Keratinocyte (primary cell): ENCODE measurements around the gene BET1. TPM values are rescaled to one million over a fixed set of nuclear protein-coding genes. Genes with fewer than 3 reads are reported as not detected.

Source experiments
- DNase-seq: peaks from one replicate; pipeline ENCODE4 v3.0.0-alpha.2; 2011; ENCODE audit warnings: low read depth, missing footprints, low spot score
- FAIRE-seq: peaks from 2 replicates; lab custom pipeline; 2011; peaks lifted over from hg19 to GRCh38; lab: Jason Lieb, UNC
- H2AFZ ChIP-seq: 2 replicates; pipeline ENCODE4 v1.6.0; 2012; ENCODE audit warnings: low read length, control low read depth, inconsistent platforms; ENCODE audit not compliant: control insufficient read depth
- H3K27ac ChIP-seq: 2 replicates; pipeline ENCODE4 v1.5.1; 2011; ENCODE audit warnings: low read length; ENCODE audit not compliant: control insufficient read depth, insufficient read depth
- H3K27me3 ChIP-seq: 3 replicates; pipeline ENCODE4 v1.6.0; 2011; ENCODE audit warnings: low read length; ENCODE audit not compliant: control insufficient read depth, insufficient read depth; ENCODE audit errors: extremely low read depth
- H3K36me3 ChIP-seq, 2 experiments: 2 replicates in 1 of 2; 3 replicates in 1 of 2; pipeline ENCODE4 v1.5.1; 2011; ENCODE audit warnings: low read length in 2 of 2, mild to moderate bottlenecking in 1 of 2; ENCODE audit not compliant: control insufficient read depth in 2 of 2, insufficient read depth in 2 of 2; ENCODE audit errors: extremely low read depth in 1 of 2
- H3K4me1 ChIP-seq: 3 replicates; pipeline ENCODE4 v1.5.1; 2011; ENCODE audit warnings: low read length; ENCODE audit not compliant: control insufficient read depth, insufficient read depth; ENCODE audit errors: extremely low read depth
- H3K4me2 ChIP-seq: 3 replicates; pipeline ENCODE4 v1.6.0; 2011; ENCODE audit warnings: low read depth, low read length; ENCODE audit not compliant: control insufficient read depth, insufficient read depth; ENCODE audit errors: extremely low read depth
- H3K4me3 ChIP-seq, 3 experiments: fragments of 200-600 bp in 1 of 3; sonication (generic) in 1 of 3; 2 replicates in 2 of 3; 3 replicates in 1 of 3; pipeline ENCODE4 v1.5.1; 2011 to 2016; ENCODE audit warnings: low read length in 3 of 3, mild to moderate bottlenecking in 3 of 3, control low read depth in 2 of 3, inconsistent platforms in 1 of 3, low read depth in 1 of 3, mixed read lengths in 1 of 3, mixed run types in 1 of 3, moderate library complexity in 1 of 3; ENCODE audit not compliant: control insufficient read depth in 2 of 3, insufficient read depth in 2 of 3; ENCODE audit errors: extremely low read depth in 1 of 3
- H3K79me2 ChIP-seq: 2 replicates; pipeline ENCODE4 v1.6.0; 2012; ENCODE audit warnings: low read length; ENCODE audit not compliant: control insufficient read depth, insufficient read depth
- H3K9ac ChIP-seq: 3 replicates; pipeline ENCODE4 v1.6.0; 2011; ENCODE audit warnings: low read length; ENCODE audit not compliant: control insufficient read depth, insufficient read depth; ENCODE audit errors: extremely low read depth
- H3K9me1 ChIP-seq: 3 replicates; pipeline ENCODE4 v1.6.0; 2011; ENCODE audit warnings: low read length; ENCODE audit not compliant: control insufficient read depth, insufficient read depth; ENCODE audit errors: extremely low read depth
- H3K9me3 ChIP-seq: 2 replicates; pipeline ENCODE4 v1.5.1; 2012; ENCODE audit warnings: low read depth, low read length; ENCODE audit not compliant: control insufficient read depth
- H4K20me1 ChIP-seq: 3 replicates; pipeline ENCODE4 v1.6.0; 2011; ENCODE audit warnings: low read length; ENCODE audit not compliant: control insufficient read depth, insufficient read depth; ENCODE audit errors: extremely low read depth
- EZH2 ChIP-seq: IDR thresholded peaks from one replicate; pipeline ENCODE4 v1.6.1; 2012; ENCODE audit warnings: inconsistent platforms, mild to moderate bottlenecking, low read length, moderate library complexity
- dilution Hi-C: fragments of 300-500 bp; cut with MboI; formaldehyde crosslinking; loops from one replicate; pipeline ENCODE4 v1.7.0; 2020; ENCODE audit warnings: low sequenced_read_pairs; ENCODE audit not compliant: extremely low pct_ligation_motif_present
- polyA plus RNA-seq, 5 experiments: library from polyadenylated mRNA; depleted of rRNA in 3 of 5; stranded (reverse) in 3 of 5; stranded (forward) in 1 of 5; unstranded in 1 of 5; fragments of >200 nt; gene quantifications; 1 replicate in 1 of 5; 2 replicates in 3 of 5; 3 replicates in 1 of 5; pipeline versions ENCODE4 v1.2.1 to v1.2.3, GENCODE V29; 2011 to 2012; ENCODE audit warnings: missing spikeins in 2 of 5, low read depth in 1 of 5, low replicate concordance in 1 of 5
- TF ChIP-seq, protein P1 (sequence below), 3 experiments: IDR thresholded peaks in 1 of 3; conservative IDR thresholded peaks in 1 of 3; optimal IDR thresholded peaks in 1 of 3; 2 replicates in 2 of 3; 3 replicates in 1 of 3; pipeline versions ENCODE3 to v1.5.1; 2011; ENCODE audit warnings: low read length in 3 of 3, mild to moderate bottlenecking in 3 of 3, moderate library complexity in 2 of 3, control low read depth in 1 of 3, inconsistent platforms in 1 of 3; ENCODE audit not compliant: insufficient read depth in 2 of 3; ENCODE audit errors: extremely low read depth in 1 of 3

Gene BET1
- polyA plus RNA-seq, 1 donor (not counting 4 experiments of a cell fraction or from before 2014, with no cell fraction given) = 38.1 TPM

GRCh38 chr7:93944673-93945072 lies 59.5 kb downstream of the BET1 start:
- no peak overlapping the region for H3K27ac ChIP-seq

GRCh38 chr7:93943816-93944540 lies 60.2 kb downstream of the BET1 start:
- TF ChIP-seq, protein P1, sequence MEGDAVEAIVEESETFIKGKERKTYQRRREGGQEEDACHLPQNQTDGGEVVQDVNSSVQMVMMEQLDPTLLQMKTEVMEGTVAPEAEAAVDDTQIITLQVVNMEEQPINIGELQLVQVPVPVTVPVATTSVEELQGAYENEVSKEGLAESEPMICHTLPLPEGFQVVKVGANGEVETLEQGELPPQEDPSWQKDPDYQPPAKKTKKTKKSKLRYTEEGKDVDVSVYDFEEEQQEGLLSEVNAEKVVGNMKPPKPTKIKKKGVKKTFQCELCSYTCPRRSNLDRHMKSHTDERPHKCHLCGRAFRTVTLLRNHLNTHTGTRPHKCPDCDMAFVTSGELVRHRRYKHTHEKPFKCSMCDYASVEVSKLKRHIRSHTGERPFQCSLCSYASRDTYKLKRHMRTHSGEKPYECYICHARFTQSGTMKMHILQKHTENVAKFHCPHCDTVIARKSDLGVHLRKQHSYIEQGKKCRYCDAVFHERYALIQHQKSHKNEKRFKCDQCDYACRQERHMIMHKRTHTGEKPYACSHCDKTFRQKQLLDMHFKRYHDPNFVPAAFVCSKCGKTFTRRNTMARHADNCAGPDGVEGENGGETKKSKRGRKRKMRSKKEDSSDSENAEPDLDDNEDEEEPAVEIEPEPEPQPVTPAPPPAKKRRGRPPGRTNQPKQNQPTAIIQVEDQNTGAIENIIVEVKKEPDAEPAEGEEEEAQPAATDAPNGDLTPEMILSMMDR (optimal IDR thresholded peaks at IDR 0.05 in 1 of 3, IDR thresholded peaks at IDR 0.05 in 1 of 3, conservative IDR thresholded peaks at IDR 0.05 in 1 of 3; ENCODE audit: extremely low read depth in 1 of 3, insufficient read depth in 2 of 3, low read length in 3 of 3) = no peak
- TF ChIP-seq EZH2 = no peak
- no peaks in the 10 kb centered on the region for H3K9me1 ChIP-seq
- no peak overlapping the region for H3K4me3 ChIP-seq
- H3K4me1 ChIP-seq = no peaks in the 10 kb centered on the region
- H3K9ac ChIP-seq = no peak overlapping the region
- no peak overlapping the region for H3K4me2 ChIP-seq
- dilution Hi-C loops = no loop called here
- no peaks in the 10 kb centered on the region for H3K36me3 ChIP-seq
- no peaks in the 10 kb centered on the region for H4K20me1 ChIP-seq
- DNase-seq (no peak), FAIRE-seq (no peak)
- H3K27me3 ChIP-seq = peaks cover 4% of the 10 kb centered on the region
- H3K27ac ChIP-seq = no peak overlapping the region
- peaks cover 2% of the 10 kb centered on the region for H3K9me3 ChIP-seq
- H2AFZ ChIP-seq = no peak overlapping the region
- no peaks in the 10 kb centered on the region for H3K79me2 ChIP-seq

More at GRCh38 chr7:93944673-93945072, 59.5 kb downstream of the BET1 start:
- H3K36me3 ChIP-seq = no peaks in the 10 kb centered on the region
- H3K4me1 ChIP-seq = no peaks in the 10 kb centered on the region
- peaks cover 4% of the 10 kb centered on the region for H3K27me3 ChIP-seq
- dilution Hi-C loops = no loop called here
- no peak for FAIRE-seq
- H3K79me2 ChIP-seq = no peaks in the 10 kb centered on the region
- TF ChIP-seq, protein P1 (optimal IDR thresholded peaks at IDR 0.05 in 1 of 3, IDR thresholded peaks at IDR 0.05 in 1 of 3, conservative IDR thresholded peaks at IDR 0.05 in 1 of 3; ENCODE audit: extremely low read depth in 1 of 3, insufficient read depth in 2 of 3, low read length in 3 of 3) = no peak
- TF ChIP-seq EZH2 = no peak
- H3K4me2 ChIP-seq = no peak overlapping the region
- no peak overlapping the region for H3K4me3 ChIP-seq
- no peak overlapping the region for H3K9ac ChIP-seq
- no peaks in the 10 kb centered on the region for H4K20me1 ChIP-seq
- peaks cover 2% of the 10 kb centered on the region for H3K9me3 ChIP-seq
- no peaks in the 10 kb centered on the region for H3K9me1 ChIP-seq
- no peak for DNase-seq
- H2AFZ ChIP-seq = no peak overlapping the region

Other genes with a start within 250 kb of the BET1 start
- gene TFPI2, start 113.6 kb downstream of the BET1 start, polyA plus RNA-seq = 46.0 to 138 TPM (median 87.2 TPM) in 3 replicates
- gene GNGT1, start 97.8 kb downstream of the BET1 start, polyA plus RNA-seq = not detected in 3 replicates
- 0.23 to 1.0 TPM (median 0.63 TPM) in 3 replicates for gene GNG11, start 82.6 kb downstream of the BET1 start, polyA plus RNA-seq